Small intestine (tissue), 7 donors: Measurements from ENCODE around the gene PRR19. TPM values are rescaled to one million over a fixed set of nuclear protein-coding genes. Genes with fewer than 3 reads are reported as not detected.
"Not testable (repeated sequence)": the region's sequence is repeated elsewhere in the genome, so short reads cannot be mapped to it uniquely, and the experiment has no call there.

Source experiments
- DNase-seq, 2 donors: peaks; one replicate each; pipeline versions ENCODE4 v3.0.0 to v3.0.0-alpha.2; 2013
- FAIRE-seq: peaks from 2 replicates; lab custom pipeline; 2012; peaks lifted over from hg19 to GRCh38; lab: Jason Lieb, UNC
- H3K27ac ChIP-seq, 3 donors: one replicate each; pipeline ENCODE4 v1.5.1; 2013; ENCODE audit warnings: low read length in 2 of 3, mild to moderate bottlenecking in 2 of 3, control low read depth in 1 of 3, inconsistent platforms in 1 of 3, low read depth in 1 of 3, moderate library complexity in 1 of 3
- H3K27me3 ChIP-seq, 3 donors: one replicate each; pipeline ENCODE4 v1.6.1; 2013; ENCODE audit warnings: low read length in 3 of 3, inconsistent platforms in 1 of 3; ENCODE audit not compliant: control insufficient read depth in 3 of 3, insufficient read depth in 3 of 3
- H3K36me3 ChIP-seq, 3 donors: one replicate each; pipeline ENCODE4 v1.6.1; 2013; ENCODE audit warnings: low read length in 3 of 3, inconsistent platforms in 1 of 3, low read depth in 1 of 3, mild to moderate bottlenecking in 1 of 3, moderate library complexity in 1 of 3; ENCODE audit not compliant: control insufficient read depth in 3 of 3, insufficient read depth in 2 of 3
- H3K4me1 ChIP-seq, 3 donors: one replicate each; pipeline ENCODE4 v1.6.1; 2013; ENCODE audit warnings: low read length in 2 of 3, inconsistent platforms in 1 of 3, low read depth in 1 of 3, mild to moderate bottlenecking in 1 of 3, moderate library complexity in 1 of 3; ENCODE audit not compliant: control insufficient read depth in 3 of 3, insufficient read depth in 2 of 3
- H3K4me3 ChIP-seq, 3 donors: one replicate each; pipeline ENCODE4 v1.5.1; 2013; ENCODE audit warnings: low read length in 3 of 3, control low read depth in 1 of 3, inconsistent platforms in 1 of 3, low read depth in 1 of 3, mild to moderate bottlenecking in 1 of 3, moderate library complexity in 1 of 3
- H3K9me3 ChIP-seq, 2 donors: one replicate each; pipeline ENCODE4 v1.6.1; 2013; ENCODE audit warnings: low read depth in 1 of 2, low read length in 1 of 2; ENCODE audit not compliant: control insufficient read depth in 2 of 2, insufficient read depth in 1 of 2
- WGBS, 3 donors: extraction: QIAGEN DNeasy Blood & Tissue Kit; methylation state at CpG; one replicate each; pipeline ENCODE4 v1.1.7; 2013; 5-methylcytosine and 5-hydroxymethylcytosine counted together
- polyA plus RNA-seq, 4 donors: library from polyadenylated mRNA; stranded (reverse) in 3 of 4; unstranded in 1 of 4; fragments of 200-250 nt in 3 of 4; fragments of 120-200 nt in 1 of 4; gene quantifications; one replicate each; pipeline versions ENCODE4 v1.2.1 to v1.2.3, GENCODE V29; 2013
- donor health status: healthy with polysubstance abuse.
- donor health status: control.
- donor health status: control.
- donor health status: Bipolar disorder and iron deficiency.
- donor health status: healthy.

The PRR19 gene
- polyA plus RNA-seq, 4 donors: 0.81 to 1.1 (median 0.99) TPM

DNA sequence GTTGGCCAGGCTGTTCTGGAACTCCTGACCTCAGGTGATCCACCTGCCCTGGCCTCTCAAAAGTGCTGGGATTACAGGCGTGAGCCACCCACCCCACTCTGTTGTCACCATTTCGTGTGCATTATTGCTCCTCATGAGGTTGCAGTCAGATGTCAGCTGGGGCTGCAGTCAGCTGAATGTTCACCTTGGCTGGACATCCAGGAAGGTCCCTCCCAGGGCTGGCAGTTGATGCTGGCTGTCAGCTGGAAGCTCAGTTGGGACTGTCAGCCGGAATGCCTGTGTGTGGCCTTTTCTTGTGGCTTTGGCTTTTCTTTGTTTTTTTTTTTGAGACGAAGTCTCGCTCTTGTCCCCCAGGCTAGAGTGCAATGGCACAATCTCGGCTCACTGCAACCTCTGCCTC is 30.1 kb downstream of the PRR19 start:
- Histone ChIP-seq H3K36me3 (peaks cover 0 to 40% (median 6%) of the 10 kb centered on the region in 3 donors), H3K9me3 (no peaks in the 10 kb centered on the region), H3K27me3 (no peaks in the 10 kb centered on the region), H3K4me3 (no peak overlapping the region), H3K27ac (no peak overlapping the region), H3K4me1 (peaks cover 0 to 12% (median 0%) of the 10 kb centered on the region in 3 donors)
- FAIRE-seq (no peak), DNase-seq (no peak)
- 87 to 93% (median 87%) methylated on average over 6 of the region's 6 CpGs for WGBS, 3 donors

DNA sequence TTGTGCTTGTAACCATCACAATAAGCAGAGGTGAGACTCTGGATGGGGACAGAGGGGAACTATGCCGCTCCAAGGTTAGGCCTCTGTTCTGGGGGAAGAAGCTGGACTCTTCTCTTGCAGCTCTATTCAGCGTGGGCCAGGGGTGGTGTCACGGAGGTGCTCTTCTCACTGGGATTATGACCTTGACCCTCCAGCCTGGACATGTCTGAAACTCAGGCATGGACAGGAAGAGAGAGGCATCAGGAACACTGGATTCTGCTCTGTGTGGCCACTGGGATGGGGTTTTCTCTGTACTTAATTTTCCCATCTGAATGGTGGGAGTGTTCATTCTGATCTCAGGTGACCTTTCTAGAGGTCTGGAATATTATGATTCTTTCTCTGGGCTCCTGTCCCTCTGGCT is 31.1 kb downstream of the PRR19 start:
- no peak for FAIRE-seq
- no peak overlapping the region for H3K27ac ChIP-seq
- no peaks in the 10 kb centered on the region for H3K27me3 ChIP-seq
- H3K4me1 ChIP-seq: peaks cover 0 to 4% (median 0%) of the 10 kb centered on the region in 3 donors
- 88 to 100% (median 95%) methylated on average over 3 of the region's 3 CpGs for WGBS, 3 donors
- H3K4me3 ChIP-seq: no peak overlapping the region
- no peak for DNase-seq
- no peaks in the 10 kb centered on the region for H3K9me3 ChIP-seq
- H3K36me3 ChIP-seq: peaks cover 0 to 45% (median 7%) of the 10 kb centered on the region in 3 donors

DNA sequence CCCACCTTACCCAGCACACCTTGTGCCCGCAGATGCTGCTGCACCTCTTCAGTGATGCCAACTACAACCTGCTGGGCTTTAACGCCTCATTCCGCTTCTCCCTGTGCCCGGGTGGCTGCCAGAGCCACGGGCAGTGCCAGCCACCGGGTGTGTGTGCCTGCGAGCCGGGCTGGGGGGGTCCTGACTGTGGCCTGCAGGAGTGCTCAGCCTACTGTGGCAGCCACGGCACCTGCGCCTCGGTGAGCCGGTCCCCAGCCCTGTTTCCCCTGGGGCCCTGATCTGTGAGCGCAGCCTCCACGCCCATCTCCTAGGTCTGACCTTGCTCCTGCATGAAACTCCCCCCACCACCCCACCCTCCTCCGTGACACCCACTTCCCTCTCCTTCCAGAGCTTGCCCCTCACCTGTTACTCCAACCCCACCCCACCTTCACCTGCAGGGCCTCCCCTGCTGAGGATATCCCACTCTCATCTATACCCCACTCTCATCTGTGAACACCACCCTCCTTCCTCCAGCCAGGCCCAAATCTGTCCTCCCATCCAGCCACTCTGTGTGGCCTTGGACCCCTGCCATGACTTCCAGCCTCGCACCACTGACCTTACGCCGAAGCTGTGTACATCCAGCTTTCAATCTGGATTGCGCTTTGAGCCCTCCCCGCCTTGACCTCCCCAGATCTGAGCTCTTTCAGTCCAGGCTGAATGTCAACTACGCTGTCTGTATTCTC is 32.2 kb downstream of the PRR19 start:
- 82 to 87% (median 85%) methylated on average over 17 to 21 of the region's 21 CpGs for WGBS, 3 donors
- peaks cover 0 to 43% (median 7%) of the 10 kb centered on the region in 3 donors for H3K36me3 ChIP-seq
- H3K27me3 ChIP-seq: no peaks in the 10 kb centered on the region
- H3K9me3 ChIP-seq: no peaks in the 10 kb centered on the region
- FAIRE-seq: no peak
- no peak overlapping the region for H3K27ac ChIP-seq
- no peak for DNase-seq
- H3K4me1 ChIP-seq: no peaks in the 10 kb centered on the region
- H3K4me3 ChIP-seq: no peak overlapping the region

DNA sequence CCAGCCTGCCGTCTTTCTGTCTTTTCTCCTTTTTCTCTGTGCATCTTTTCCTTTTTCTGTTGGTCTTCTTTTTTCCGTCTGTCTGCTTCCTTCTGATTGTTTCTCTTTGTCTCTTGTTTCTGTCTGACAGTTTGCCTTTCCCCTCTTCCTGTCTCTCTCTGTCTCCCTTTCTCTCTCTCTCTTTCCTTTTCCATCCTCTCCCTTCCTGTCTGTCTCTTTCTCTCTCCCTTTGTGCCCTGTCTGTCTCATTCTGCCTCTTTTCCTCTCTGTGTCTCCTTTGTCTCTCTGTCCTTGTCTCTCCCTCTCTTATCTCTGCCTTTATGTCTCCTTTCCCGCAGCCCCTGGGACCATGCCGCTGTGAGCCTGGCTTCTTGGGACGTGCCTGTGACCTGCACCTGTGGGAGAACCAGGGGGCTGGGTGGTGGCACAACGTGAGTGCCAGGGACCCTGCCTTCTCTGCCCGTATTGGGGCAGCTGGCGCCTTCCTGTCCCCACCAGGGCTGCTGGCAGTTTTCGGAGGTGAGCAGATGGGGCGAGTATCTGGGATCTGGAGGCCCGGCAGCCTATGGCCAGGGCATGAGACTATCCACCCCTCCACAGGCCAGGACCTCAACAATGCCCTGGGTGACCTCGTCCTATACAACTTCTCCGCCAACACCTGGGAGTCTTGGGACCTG is 32.9 kb downstream of the PRR19 start:
- H3K36me3 ChIP-seq: peaks cover 0 to 43% (median 7%) of the 10 kb centered on the region in 3 donors
- H3K4me1 ChIP-seq: no peaks in the 10 kb centered on the region
- no peak overlapping the region for H3K4me3 ChIP-seq
- 89 to 93% (median 92%) methylated on average over 13 of the region's 13 CpGs for WGBS, 3 donors
- no peak overlapping the region for H3K27ac ChIP-seq
- no peaks in the 10 kb centered on the region for H3K9me3 ChIP-seq
- DNase-seq: no peak
- no peak for FAIRE-seq
- no peaks in the 10 kb centered on the region for H3K27me3 ChIP-seq

DNA sequence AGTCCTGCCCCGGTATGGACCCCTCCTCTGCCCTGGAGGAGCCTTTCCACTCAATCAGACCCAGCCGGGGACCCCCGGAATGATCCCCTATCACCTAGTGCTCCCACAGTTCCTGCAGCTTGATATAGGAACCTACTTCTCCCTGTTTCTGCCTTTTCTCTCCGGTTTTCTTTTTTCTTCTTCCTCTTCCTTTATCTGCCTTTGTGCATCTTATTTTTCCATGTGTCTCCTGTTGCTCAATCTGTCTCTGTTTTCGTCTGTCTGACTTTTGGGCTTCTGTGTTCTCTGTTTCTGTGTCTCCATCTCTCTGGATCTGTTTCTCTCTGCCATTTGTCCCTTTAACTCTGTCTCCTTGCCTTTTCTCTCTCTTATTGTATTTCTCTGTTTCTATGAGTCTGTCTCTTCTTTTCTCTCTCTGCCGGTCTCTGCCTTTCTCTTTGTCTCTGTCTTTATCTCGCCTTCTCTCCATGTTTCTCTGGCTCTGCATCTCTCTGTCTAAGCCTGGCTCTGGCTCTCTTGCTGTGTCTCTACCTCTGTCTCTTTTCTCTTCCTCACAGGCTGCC is 33.5 kb downstream of the PRR19 start:
- no peak overlapping the region for H3K4me3 ChIP-seq
- peaks cover 0 to 45% (median 7%) of the 10 kb centered on the region in 3 donors for H3K36me3 ChIP-seq
- H3K9me3 ChIP-seq: no peaks in the 10 kb centered on the region
- DNase-seq (no peak), FAIRE-seq (no peak)
- H3K27me3 ChIP-seq: no peaks in the 10 kb centered on the region
- 85 to 92% (median 91%) methylated on average over 6 to 7 of the region's 7 CpGs for WGBS, 3 donors
- no peak overlapping the region for H3K27ac ChIP-seq
- H3K4me1 ChIP-seq: no peaks in the 10 kb centered on the region

DNA sequence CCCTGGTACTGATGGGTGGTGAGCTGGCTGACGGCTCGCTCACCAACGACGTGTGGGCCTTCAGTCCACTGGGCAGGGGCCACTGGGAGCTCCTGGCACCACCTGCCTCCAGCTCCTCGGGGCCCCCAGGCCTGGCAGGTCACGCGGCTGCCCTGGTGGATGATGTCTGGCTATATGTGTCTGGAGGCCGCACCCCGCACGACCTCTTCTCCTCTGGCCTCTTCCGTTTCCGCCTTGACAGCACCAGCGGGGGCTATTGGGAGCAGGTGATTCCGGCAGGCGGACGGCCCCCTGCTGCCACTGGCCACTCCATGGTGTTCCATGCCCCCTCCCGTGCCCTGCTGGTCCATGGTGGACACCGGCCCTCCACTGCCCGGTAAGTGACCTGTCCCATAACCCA is 34.0 kb downstream of the PRR19 start:
- Histone ChIP-seq H3K9me3 (no peaks in the 10 kb centered on the region), H3K27ac (no peak overlapping the region), H3K27me3 (no peaks in the 10 kb centered on the region), H3K36me3 (peaks cover 0 to 50% (median 7%) of the 10 kb centered on the region in 3 donors), H3K4me3 (no peak overlapping the region), H3K4me1 (no peaks in the 10 kb centered on the region)
- FAIRE-seq (no peak), DNase-seq (no peak)
- 89 to 95% (median 94%) methylated on average over 13 to 19 of the region's 19 CpGs for WGBS, 3 donors

DNA sequence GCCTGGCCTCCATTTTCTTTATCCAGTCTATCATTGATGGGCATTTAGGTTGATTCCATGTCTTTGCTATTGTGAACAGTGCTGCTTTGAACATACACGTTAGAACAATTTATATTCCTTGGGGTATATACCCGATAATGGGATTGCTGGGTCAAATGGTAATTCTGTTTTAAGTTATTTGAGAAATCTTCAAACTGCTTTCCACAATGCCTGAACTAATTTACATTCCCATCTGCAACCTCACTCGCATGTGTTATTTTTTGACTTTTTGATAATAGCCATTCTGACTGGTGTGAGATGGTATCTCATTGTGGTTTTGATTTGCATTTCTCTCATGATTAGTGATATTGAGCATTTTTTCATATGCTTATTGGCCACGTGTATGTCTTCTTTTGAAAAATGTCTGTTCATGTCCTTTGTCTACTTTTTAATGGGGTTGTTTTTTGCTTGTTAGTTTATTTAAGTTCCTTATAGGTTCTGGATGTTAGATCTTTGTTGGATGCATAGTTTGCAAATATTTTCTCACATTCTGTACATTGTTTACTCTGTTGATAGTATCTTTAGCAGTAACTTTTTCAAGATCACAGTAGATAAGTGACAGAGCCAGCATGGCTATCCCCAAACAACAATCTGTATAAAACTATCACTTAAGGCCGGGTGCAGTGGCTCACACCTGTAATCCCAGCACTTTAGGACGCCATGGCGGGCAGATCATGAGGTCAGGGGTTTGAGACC is 37.4 kb downstream of the PRR19 start:
- not testable (repeated sequence) for H3K27ac ChIP-seq, FAIRE-seq, H3K4me3 ChIP-seq, H3K9me3 ChIP-seq, H3K4me1 ChIP-seq, H3K27me3 ChIP-seq, DNase-seq
- H3K36me3 ChIP-seq: peaks cover 0 to 63% (median 7%) of the 10 kb centered on the region in 3 donors
- WGBS, 3 donors: 84 to 89% (median 85%) methylated on average over 7 of the region's 7 CpGs

DNA sequence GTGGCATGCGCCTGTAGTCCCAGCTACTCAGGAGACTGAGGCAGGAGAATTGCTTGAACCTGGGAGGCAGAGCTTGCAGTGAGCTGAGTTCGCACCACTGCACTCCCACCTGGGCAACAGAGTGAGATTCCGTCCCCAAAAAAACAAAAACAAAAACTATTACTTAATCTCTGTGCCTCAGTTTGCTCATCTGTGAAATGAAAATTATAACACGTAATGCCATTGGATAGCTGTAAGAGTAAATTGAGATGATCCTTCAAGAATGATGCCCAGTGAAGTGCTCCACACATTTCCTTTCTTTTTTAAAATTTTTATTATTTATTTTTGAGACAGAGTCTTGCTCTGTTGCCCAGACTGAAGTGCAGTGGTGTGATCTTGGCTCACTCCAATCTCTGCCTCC is 38.0 kb downstream of the PRR19 start:
- not testable (repeated sequence) for DNase-seq, H3K4me1 ChIP-seq, H3K27ac ChIP-seq, FAIRE-seq, H3K4me3 ChIP-seq, H3K27me3 ChIP-seq, H3K9me3 ChIP-seq
- H3K36me3 ChIP-seq: peaks cover 0 to 67% (median 7%) of the 10 kb centered on the region in 3 donors
- WGBS, 3 donors: 95 to 99% (median 97%) methylated on average over 4 of the region's 4 CpGs
